ENCODE measurements around the gene DOCK2.

DNA sequence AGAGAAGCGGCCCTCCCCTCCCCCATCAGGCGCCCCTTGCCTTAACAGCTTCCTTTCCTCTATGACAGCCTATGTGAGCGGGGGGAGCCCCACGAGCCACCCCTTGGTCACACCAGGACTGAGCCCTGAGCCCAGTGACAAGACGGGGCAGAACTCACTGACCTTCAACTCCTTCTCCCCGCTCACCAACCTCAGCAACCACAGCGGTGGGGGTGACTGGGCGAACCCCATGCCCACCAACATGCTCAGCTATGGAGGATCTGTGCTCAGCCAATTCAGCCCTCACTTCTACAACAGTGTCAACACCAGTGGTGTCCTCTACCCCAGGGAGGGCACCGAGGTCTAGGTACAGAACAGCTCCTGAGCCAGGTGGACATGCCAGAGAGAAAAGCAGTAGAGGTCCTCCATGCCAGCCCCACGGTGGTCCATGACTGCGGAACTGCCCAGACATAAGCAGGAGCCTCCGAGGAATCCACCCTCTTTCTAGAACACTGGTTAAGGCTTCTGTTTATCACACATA lies 471.3 kb downstream of the DOCK2 start:
- TF ChIP-seq CTCF (IDR thresholded peaks at IDR 0.05) (no peak), POLR2A (IDR thresholded peaks at IDR 0.05) (no peak)
